Measurements from ENCODE around the gene GBP5. TPM values are rescaled to one million over a fixed set of nuclear protein-coding genes. Genes with fewer than 3 reads are reported as not detected.

The GBP5 gene
- total RNA-seq, 2 donors from 2014 or later: 1.6 TPM

GRCh38 chr1:89310505-89310904 lies 37.8 kb upstream of the GBP5 start:
- peak overlapping the region in 1 of 4 donors; percentile 32 for H3K27ac ChIP-seq

GRCh38 chr1:89309828-89310227 lies 37.2 kb upstream of the GBP5 start:
- H3K4me1 ChIP-seq: no peaks in the 10 kb centered on the region
- intact Hi-C loops (cut with DNase I): no loop called here
- 46 to 59% methylated on average over 1 of the region's 1 CpG for WGBS, 2 donors
- H3K4me3 ChIP-seq: no peak overlapping the region
- ATAC-seq: no peak
- TF ChIP-seq CTCF (IDR thresholded peaks at IDR 0.05) (no peak), POLR2A (IDR thresholded peaks at IDR 0.05) (no peak)
- H3K27me3 ChIP-seq: no peaks in the 10 kb centered on the region
- DNase-seq: no peak
- H3K27ac ChIP-seq: no peak overlapping the region
- H3K9me3 ChIP-seq: no peaks in the 10 kb centered on the region
- no peaks in the 10 kb centered on the region for H3K36me3 ChIP-seq (replicated peaks in 1 of 2; ENCODE audit: insufficient read depth in 1 of 2, low read depth in 2 of 2)

More at GRCh38 chr1:89310505-89310904, 37.8 kb upstream of the GBP5 start:
- H3K4me1 ChIP-seq: no peaks in the 10 kb centered on the region
- TF ChIP-seq CTCF (IDR thresholded peaks at IDR 0.05) (no peak), POLR2A (IDR thresholded peaks at IDR 0.05) (no peak)
- no peaks in the 10 kb centered on the region for H3K27me3 ChIP-seq
- H3K4me3 ChIP-seq: no peak overlapping the region
- no peak for DNase-seq
- ATAC-seq: no peak
- 46 to 72% methylated on average over 1 of the region's 1 CpG for WGBS, 2 donors
- intact Hi-C loops (cut with DNase I): no loop called here
- no peaks in the 10 kb centered on the region for H3K36me3 ChIP-seq (replicated peaks in 1 of 2; ENCODE audit: insufficient read depth in 1 of 2, low read depth in 2 of 2)
- H3K9me3 ChIP-seq: no peaks in the 10 kb centered on the region

- H3K4me3 ChIP-seq: no peak overlapping the region
- no peak for ATAC-seq
- no peak overlapping the region for H3K27ac ChIP-seq
- H3K27me3 ChIP-seq: no peaks in the 10 kb centered on the region
- TF ChIP-seq POLR2A (IDR thresholded peaks at IDR 0.05) (no peak), CTCF (IDR thresholded peaks at IDR 0.05) (no peak)
- intact Hi-C loops (cut with DNase I): no loop called here
- no peaks in the 10 kb centered on the region for H3K4me1 ChIP-seq
- H3K36me3 ChIP-seq (replicated peaks in 1 of 2; ENCODE audit: insufficient read depth in 1 of 2, low read depth in 2 of 2): no peaks in the 10 kb centered on the region
- 50 to 61% methylated on average over 2 of the region's 2 CpGs for WGBS, 2 donors
- H3K9me3 ChIP-seq: no peaks in the 10 kb centered on the region
- no peak for DNase-seq
Measured at GRCh38 chr1:89306273-89306672, 33.6 kb upstream of the GBP5 start.

- no peak overlapping the region for H3K4me3 ChIP-seq
- no peaks in the 10 kb centered on the region for H3K27me3 ChIP-seq
- ATAC-seq: no peak
- no peaks in the 10 kb centered on the region for H3K4me1 ChIP-seq
- no peak overlapping the region for H3K27ac ChIP-seq
- 66 to 80% methylated on average over 2 of the region's 2 CpGs for WGBS, 2 donors
- intact Hi-C loops (cut with DNase I): no loop called here
- H3K36me3 ChIP-seq (replicated peaks in 1 of 2; ENCODE audit: insufficient read depth in 1 of 2, low read depth in 2 of 2): no peaks in the 10 kb centered on the region
- H3K9me3 ChIP-seq: no peaks in the 10 kb centered on the region
- no peak for TF ChIP-seq POLR2A (IDR thresholded peaks at IDR 0.05)
- TF ChIP-seq CTCF (IDR thresholded peaks at IDR 0.05): no peak
- DNase-seq: no peak
Measured at GRCh38 chr1:89305493-89305892, 32.8 kb upstream of the GBP5 start.

- ATAC-seq (no peak), DNase-seq (no peak)
- H3K36me3 ChIP-seq (replicated peaks in 1 of 2; ENCODE audit: insufficient read depth in 1 of 2, low read depth in 2 of 2): no peaks in the 10 kb centered on the region
- intact Hi-C loops (cut with DNase I): no loop called here
- no peak overlapping the region for H3K4me3 ChIP-seq
- no peak overlapping the region for H3K27ac ChIP-seq
- H3K4me1 ChIP-seq: no peaks in the 10 kb centered on the region
- no peaks in the 10 kb centered on the region for H3K9me3 ChIP-seq
- WGBS, 2 donors: 67 to 77% methylated on average over 2 of the region's 2 CpGs
- TF ChIP-seq CTCF (IDR thresholded peaks at IDR 0.05) (no peak), POLR2A (IDR thresholded peaks at IDR 0.05) (no peak)
- no peaks in the 10 kb centered on the region for H3K27me3 ChIP-seq
Measured at GRCh38 chr1:89304572-89305230, 32.0 kb upstream of the GBP5 start.

Measured in body of pancreas (tissue), 4 donors.